Activated CD4-positive, alpha-beta T cell treated with anti-CD3 and anti-CD28 coated beads, Interleukin-2, amount 10 ng/mL, durations not matched to agents 7 days and 5 days (primary cell): ENCODE measurements around the gene HOMER2. TPM values are rescaled to one million over a fixed set of nuclear protein-coding genes. Genes with fewer than 3 reads are reported as not detected.

Experiments used
- CTCF ChIA-PET: fragments of 350-600 bp; sonication (Branson Sonifier 250); formaldehyde crosslinking; loops from one replicate; lab custom pipeline; 2021; ENCODE audit warnings: antibody characterized with exemption; lab: Charles Lee
- POLR2A ChIA-PET: fragments of 350-600 bp; sonication (Branson Sonifier 250); formaldehyde crosslinking; loops from one replicate; lab custom pipeline; 2021; ENCODE audit warnings: antibody characterized with exemption; lab: Charles Lee
- DNase-seq: peaks from one replicate; pipeline ENCODE4 v3.0.0-alpha.2; 2020
- H3K27ac Mint-ChIP-seq: one replicate; pipeline ENCODE4 v1.8.0; 2021; ENCODE audit warnings: mild to moderate bottlenecking, moderate library complexity, mixed read lengths
- H3K27me3 Mint-ChIP-seq: one replicate; pipeline ENCODE4 v1.8.0; 2021; ENCODE audit warnings: mixed read lengths
- H3K36me3 Mint-ChIP-seq: one replicate; pipeline ENCODE4 v1.8.0; 2021; ENCODE audit warnings: low read depth, mixed read lengths
- H3K4me1 Mint-ChIP-seq: one replicate; pipeline ENCODE4 v1.8.0; 2021; ENCODE audit warnings: mixed read lengths
- H3K4me3 Mint-ChIP-seq: one replicate; pipeline ENCODE4 v1.8.0; 2021; ENCODE audit warnings: mild to moderate bottlenecking, moderate library complexity, mixed read lengths
- H3K9me3 Mint-ChIP-seq: one replicate; pipeline ENCODE4 v1.8.0; 2021; ENCODE audit warnings: mixed read lengths
- total RNA-seq, 2 experiments: library from RNA; stranded (reverse); gene quantifications; one replicate each; pipeline ENCODE4 v1.2.3, GENCODE V29; 2021

The HOMER2 gene
- total RNA-seq, 2 experiments from 2014 or later = 7.9 to 10.3 TPM

- no peaks in the 10 kb centered on the region for H3K36me3 Mint-ChIP-seq
- no peaks in the 10 kb centered on the region for H3K9me3 Mint-ChIP-seq
- POLR2A ChIA-PET = no interaction called here
- peaks cover 16% of the 10 kb centered on the region for H3K27me3 Mint-ChIP-seq
- CTCF ChIA-PET = no interaction called here
- H3K4me1 Mint-ChIP-seq = peaks cover 2% of the 10 kb centered on the region
- no peak overlapping the region for H3K4me3 Mint-ChIP-seq
- no peak overlapping the region for H3K27ac Mint-ChIP-seq
- DNase-seq = no peak
Measured at GRCh38 chr15:82937712-82938058, 14.8 kb downstream of the HOMER2 start.

GRCh38 chr15:82936966-82937711 is 15.4 kb downstream of the HOMER2 start:
- ChIA-PET POLR2A (no interaction called here), CTCF (no interaction called here)
- no peaks in the 10 kb centered on the region for H3K9me3 Mint-ChIP-seq
- no peak overlapping the region for H3K4me3 Mint-ChIP-seq
- H3K27ac Mint-ChIP-seq = no peak overlapping the region
- no peak for DNase-seq
- H3K36me3 Mint-ChIP-seq = no peaks in the 10 kb centered on the region
- H3K4me1 Mint-ChIP-seq = peaks cover 2% of the 10 kb centered on the region
- H3K27me3 Mint-ChIP-seq = peaks cover 16% of the 10 kb centered on the region

DNA sequence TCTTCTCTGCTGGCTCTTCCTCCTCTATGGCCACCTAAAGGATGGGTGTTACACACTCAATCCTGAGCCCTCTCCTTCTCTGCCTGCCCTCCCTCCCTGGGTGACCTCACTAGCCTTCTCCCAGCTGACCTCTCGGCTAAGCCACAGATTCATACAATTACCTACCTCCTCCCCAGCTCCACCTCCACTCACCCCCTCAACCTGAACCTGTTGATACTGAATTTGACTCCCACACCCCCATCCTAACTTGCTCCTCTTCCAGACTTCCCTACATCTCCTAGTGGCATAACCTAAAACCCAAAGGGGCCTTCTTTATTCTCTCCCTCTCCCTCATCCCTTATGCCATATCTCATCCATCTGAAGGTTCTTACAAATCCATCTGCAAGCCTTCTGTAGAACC is 17.1 kb downstream of the HOMER2 start:
- CTCF ChIA-PET = no interaction called here
- Mint-ChIP-seq H3K27me3 (peaks cover 16% of the 10 kb centered on the region), H3K9me3 (no peaks in the 10 kb centered on the region), H3K4me3 (no peak overlapping the region), H3K4me1 (peaks cover 2% of the 10 kb centered on the region), H3K36me3 (no peaks in the 10 kb centered on the region), H3K27ac (no peak overlapping the region)
- POLR2A ChIA-PET = no interaction called here
- no peak for DNase-seq

DNA sequence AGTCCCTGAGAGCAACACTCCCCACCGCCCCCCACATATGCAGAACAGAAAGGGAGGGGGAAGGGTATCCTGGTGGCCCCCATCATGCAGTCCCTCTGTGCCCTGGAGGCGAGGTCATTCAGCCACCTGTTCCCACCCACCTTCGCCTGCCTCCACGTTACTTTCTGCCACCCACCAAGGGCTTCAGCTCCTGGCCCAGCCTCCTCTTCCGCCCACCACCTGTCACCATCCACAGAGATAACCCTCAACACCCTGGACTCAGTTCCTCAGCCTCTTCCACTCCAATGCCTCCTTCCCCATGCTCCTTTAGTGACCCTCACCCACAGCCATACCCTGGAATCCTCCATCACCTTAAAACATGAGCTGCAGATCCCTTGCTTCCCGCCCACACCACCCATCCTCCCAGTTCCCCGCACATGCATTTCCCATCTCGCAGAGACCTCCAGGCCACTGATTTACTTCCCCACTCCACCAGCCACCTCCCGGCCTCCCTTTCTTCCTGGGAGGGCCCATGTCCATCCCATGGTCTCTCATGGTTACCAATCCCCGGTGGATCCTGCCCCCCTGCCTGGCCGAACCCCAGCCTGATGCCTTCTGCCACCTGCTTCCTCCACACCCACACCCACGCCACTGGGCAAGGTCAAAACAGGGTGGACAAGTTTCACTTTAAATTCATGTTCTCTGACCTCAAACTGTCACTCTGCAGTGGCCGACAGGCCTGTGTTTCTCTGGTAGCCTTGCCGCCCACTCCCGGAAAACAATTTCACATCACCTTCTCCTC is 18.2 kb downstream of the HOMER2 start:
- H3K4me1 Mint-ChIP-seq = peaks cover 2% of the 10 kb centered on the region
- no peak for DNase-seq
- no peaks in the 10 kb centered on the region for H3K9me3 Mint-ChIP-seq
- ChIA-PET CTCF (no interaction called here), POLR2A (no interaction called here)
- peaks cover 16% of the 10 kb centered on the region for H3K27me3 Mint-ChIP-seq
- H3K27ac Mint-ChIP-seq = no peak overlapping the region
- no peaks in the 10 kb centered on the region for H3K36me3 Mint-ChIP-seq
- H3K4me3 Mint-ChIP-seq = no peak overlapping the region

DNA sequence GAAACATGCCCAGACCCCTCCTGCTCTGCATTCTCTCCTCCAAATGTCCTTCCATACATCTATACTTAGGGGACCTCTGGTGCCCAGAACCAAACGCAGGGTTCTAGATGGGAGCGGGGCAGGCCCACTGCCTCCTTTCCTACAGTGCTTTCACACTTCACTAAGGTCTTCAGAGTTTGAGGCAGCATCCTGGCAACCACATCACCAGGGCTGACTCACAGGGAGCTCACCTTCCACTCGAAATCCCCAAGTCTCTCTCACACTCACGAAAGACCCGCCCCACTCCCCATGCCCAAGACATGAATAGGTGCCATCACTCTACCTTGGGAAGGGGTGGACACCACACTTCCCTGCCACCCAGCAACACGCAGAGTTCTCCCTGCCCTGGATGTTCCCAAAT is 18.9 kb downstream of the HOMER2 start:
- Mint-ChIP-seq H3K4me1 (peaks cover 2% of the 10 kb centered on the region), H3K27me3 (peaks cover 16% of the 10 kb centered on the region), H3K36me3 (no peaks in the 10 kb centered on the region), H3K9me3 (no peaks in the 10 kb centered on the region), H3K27ac (no peak overlapping the region), H3K4me3 (no peak overlapping the region)
- ChIA-PET CTCF (no interaction called here), POLR2A (no interaction called here)
- no peak for DNase-seq

DNA sequence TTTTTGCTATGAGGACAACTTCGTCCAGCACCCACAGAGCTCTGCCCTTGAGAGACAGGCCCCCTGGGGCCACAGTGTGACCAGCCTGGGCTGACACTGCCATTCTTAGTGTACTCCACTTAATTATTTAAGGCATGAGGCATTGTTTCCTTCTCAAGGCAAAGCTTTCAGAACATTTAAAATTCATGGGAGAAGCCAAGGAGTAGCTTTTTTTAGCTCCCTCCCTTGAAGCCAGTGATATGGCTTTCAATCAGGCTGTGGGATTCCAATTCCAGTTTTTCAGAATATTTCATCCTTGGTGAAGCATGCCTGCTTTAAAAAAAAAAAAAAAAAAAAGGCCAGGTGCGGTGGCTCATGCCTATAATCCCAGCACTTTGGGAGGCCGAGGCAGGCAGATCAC is 21.3 kb downstream of the HOMER2 start:
- H3K4me3 Mint-ChIP-seq = no peak overlapping the region
- peaks cover 2% of the 10 kb centered on the region for H3K4me1 Mint-ChIP-seq
- DNase-seq = no peak
- H3K27me3 Mint-ChIP-seq = peaks cover 17% of the 10 kb centered on the region
- ChIA-PET POLR2A (no interaction called here), CTCF (interaction anchor here (0.6 to 1.6 kb wide), 5 partner anchors 9 to 274 kb away, joined by 3 to 4 read pairs (median 4); partner anchors contain the start of gene AP3B2)
- H3K9me3 Mint-ChIP-seq = no peaks in the 10 kb centered on the region
- H3K36me3 Mint-ChIP-seq = no peaks in the 10 kb centered on the region
- H3K27ac Mint-ChIP-seq = no peak overlapping the region

DNA sequence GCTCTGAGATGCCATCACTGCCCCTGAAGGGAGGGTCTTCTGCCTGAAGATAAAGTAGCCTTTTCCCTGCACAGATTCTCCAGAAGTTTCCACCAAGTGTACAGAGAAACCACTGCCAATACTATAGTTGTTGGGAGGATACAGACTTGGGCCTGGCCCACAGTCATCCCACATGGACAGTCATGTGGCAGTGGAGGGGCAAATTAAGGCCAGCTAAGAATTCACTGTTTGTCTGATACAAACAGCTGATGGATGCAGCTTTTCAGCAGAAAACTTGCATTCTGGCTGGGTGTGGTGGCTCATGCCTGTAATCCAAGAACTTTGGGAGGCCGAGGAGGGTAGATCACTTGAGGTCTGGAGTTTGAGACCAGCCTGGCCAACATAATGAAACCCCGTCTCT is 22.1 kb downstream of the HOMER2 start:
- ChIA-PET POLR2A (no interaction called here), CTCF (interaction anchor here (0.8 to 1.6 kb wide), 2 partner anchors 8 to 221 kb away, joined by 4 read pairs; partner anchors contain the start of gene AP3B2)
- Mint-ChIP-seq H3K9me3 (no peaks in the 10 kb centered on the region), H3K36me3 (no peaks in the 10 kb centered on the region), H3K4me1 (peaks cover 2% of the 10 kb centered on the region), H3K27me3 (peaks cover 14% of the 10 kb centered on the region), H3K4me3 (no peak overlapping the region), H3K27ac (no peak overlapping the region)
- DNase-seq = no peak

GRCh38 chr15:82928711-82929110 is 23.8 kb downstream of the HOMER2 start:
- H3K9me3 Mint-ChIP-seq = no peaks in the 10 kb centered on the region
- no peak overlapping the region for H3K4me3 Mint-ChIP-seq
- no peak for DNase-seq
- H3K27me3 Mint-ChIP-seq = peaks cover 7% of the 10 kb centered on the region
- no peaks in the 10 kb centered on the region for H3K4me1 Mint-ChIP-seq
- CTCF ChIA-PET = interaction anchor here (0.7 kb wide), 1 partner anchor 16 kb away, joined by 3 read pairs; no protein-coding TSS in a partner anchor
- no peaks in the 10 kb centered on the region for H3K36me3 Mint-ChIP-seq
- POLR2A ChIA-PET = no interaction called here
- H3K27ac Mint-ChIP-seq = no peak overlapping the region

- Mint-ChIP-seq H3K36me3 (no peaks in the 10 kb centered on the region), H3K9me3 (no peaks in the 10 kb centered on the region), H3K27ac (no peak overlapping the region), H3K27me3 (peaks cover 13% of the 10 kb centered on the region), H3K4me1 (no peaks in the 10 kb centered on the region), H3K4me3 (no peak overlapping the region)
- no peak for DNase-seq
- ChIA-PET POLR2A (no interaction called here), CTCF (interaction anchor here (1.1 kb wide), 2 partner anchors 15 to 77 kb away, joined by 3 read pairs; no protein-coding TSS in a partner anchor)
Measured at GRCh38 chr15:82923744-82924143, 28.8 kb downstream of the HOMER2 start.

- H3K27me3 Mint-ChIP-seq = peaks cover 13% of the 10 kb centered on the region
- H3K9me3 Mint-ChIP-seq = no peaks in the 10 kb centered on the region
- no peak for DNase-seq
- CTCF ChIA-PET = interaction anchor here (1.1 kb wide), 2 partner anchors 9 to 78 kb away, joined by 3 to 4 read pairs; no protein-coding TSS in a partner anchor
- no peak overlapping the region for H3K4me3 Mint-ChIP-seq
- no peaks in the 10 kb centered on the region for H3K4me1 Mint-ChIP-seq
- POLR2A ChIA-PET = no interaction called here
- H3K27ac Mint-ChIP-seq = no peak overlapping the region
- H3K36me3 Mint-ChIP-seq = no peaks in the 10 kb centered on the region
Measured at GRCh38 chr15:82922737-82923136, 29.8 kb downstream of the HOMER2 start.

DNA sequence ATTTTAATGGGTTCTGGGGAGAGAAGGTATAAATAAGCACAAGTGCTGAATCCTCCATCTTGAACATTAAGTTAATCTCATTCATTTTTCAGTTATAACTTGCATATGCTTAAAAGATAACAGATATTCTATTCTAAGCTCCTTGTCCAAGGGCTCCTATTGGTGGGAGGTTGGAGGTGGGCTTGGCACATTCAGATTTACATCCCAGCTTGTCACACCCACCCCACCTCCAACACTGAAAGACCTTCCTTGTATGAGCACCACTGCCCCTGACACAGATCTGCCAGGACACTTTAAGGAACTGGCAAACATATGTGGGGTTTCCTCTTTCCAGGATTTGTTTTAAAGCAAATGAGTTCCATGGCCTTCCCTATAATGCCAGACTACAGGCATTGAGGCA is 30.6 kb downstream of the HOMER2 start:
- no peaks in the 10 kb centered on the region for H3K36me3 Mint-ChIP-seq
- POLR2A ChIA-PET = no interaction called here

GRCh38 chr15:82921242-82921641 is 31.3 kb downstream of the HOMER2 start:
- POLR2A ChIA-PET = no interaction called here
- DNase-seq = no peak
- Mint-ChIP-seq H3K27me3 (peaks cover 11% of the 10 kb centered on the region), H3K4me1 (no peaks in the 10 kb centered on the region), H3K36me3 (no peaks in the 10 kb centered on the region), H3K27ac (no peak overlapping the region), H3K9me3 (no peaks in the 10 kb centered on the region), H3K4me3 (no peak overlapping the region)
- CTCF ChIA-PET = interaction anchor here (0.7 kb wide), 1 partner anchor 155 kb away, joined by 4 read pairs; no protein-coding TSS in a partner anchor

More for the DNA sequence above, 30.6 kb downstream of the HOMER2 start:
- no peaks in the 10 kb centered on the region for H3K9me3 Mint-ChIP-seq
- H3K4me3 Mint-ChIP-seq = no peak overlapping the region
- peaks cover 13% of the 10 kb centered on the region for H3K27me3 Mint-ChIP-seq
- no peak for DNase-seq
- CTCF ChIA-PET = interaction anchor here (1.1 kb wide), 1 partner anchor 9 kb away, joined by 4 read pairs; no protein-coding TSS in a partner anchor
- no peaks in the 10 kb centered on the region for H3K4me1 Mint-ChIP-seq
- H3K27ac Mint-ChIP-seq = no peak overlapping the region
